NCI-H2196 (cell line): ENCODE results near the gene DDX1.

Experiments
- DNase-seq: peaks from one replicate; lab custom pipeline; 2025; ENCODE audit not compliant: unreplicated experiment; lab: John Stamatoyannopoulos, UW

Gene DDX1

GRCh38 chr2:15562354-15563031 is 29.2 kb upstream of the DDX1 start:
- DNase-seq: no peak

- DNase-seq: no peak
Measured at GRCh38 chr2:15563227-15564100, 28.2 kb upstream of the DDX1 start.

GRCh38 chr2:15565392-15565791 is 26.3 kb upstream of the DDX1 start:
- DNase-seq: no peak

GRCh38 chr2:15565994-15566671 is 25.5 kb upstream of the DDX1 start:
- DNase-seq: no peak

GRCh38 chr2:15566912-15567311 is 24.8 kb upstream of the DDX1 start:
- no peak for DNase-seq

GRCh38 chr2:15568874-15569273 is 22.8 kb upstream of the DDX1 start:
- no peak for DNase-seq

- DNase-seq: no peak
Measured at GRCh38 chr2:15570104-15570503, 21.6 kb upstream of the DDX1 start.

GRCh38 chr2:15571729-15572128 is 19.9 kb upstream of the DDX1 start:
- DNase-seq: no peak

GRCh38 chr2:15577071-15577735 is 14.5 kb upstream of the DDX1 start:
- peak; percentile 87 for DNase-seq

GRCh38 chr2:15579641-15580040 is 12.0 kb upstream of the DDX1 start:
- DNase-seq: no peak

GRCh38 chr2:15580451-15580850 is 11.2 kb upstream of the DDX1 start:
- DNase-seq: no peak

- no peak for DNase-seq
Measured at GRCh38 chr2:15582710-15583357, 8.8 kb upstream of the DDX1 start.

- DNase-seq: no peak
Measured at GRCh38 chr2:15583826-15584225, 7.8 kb upstream of the DDX1 start.

GRCh38 chr2:15584316-15584715 is 7.4 kb upstream of the DDX1 start:
- no peak for DNase-seq

GRCh38 chr2:15584767-15585469 is 6.8 kb upstream of the DDX1 start:
- DNase-seq: no peak

- DNase-seq: peak; percentile 65
Measured at GRCh38 chr2:15588329-15588919, 3.2 kb upstream of the DDX1 start.

- DNase-seq: no peak
Measured at GRCh38 chr2:15591373-15591691, 336 bp upstream of the DDX1 start.

GRCh38 chr2:15593327-15593705 is 1.6 kb downstream of the DDX1 start:
- DNase-seq: no peak

GRCh38 chr2:15594291-15595256 is 2.9 kb downstream of the DDX1 start:
- no peak for DNase-seq
